Measurements from ENCODE around the gene USP54. TPM values are rescaled to one million over a fixed set of nuclear protein-coding genes. Genes with fewer than 3 reads are reported as not detected.

USP54 gene
- total and polyA plus RNA-seq, 2 donors from 2014 or later, result 5.8 to 46.9 TPM

DNA sequence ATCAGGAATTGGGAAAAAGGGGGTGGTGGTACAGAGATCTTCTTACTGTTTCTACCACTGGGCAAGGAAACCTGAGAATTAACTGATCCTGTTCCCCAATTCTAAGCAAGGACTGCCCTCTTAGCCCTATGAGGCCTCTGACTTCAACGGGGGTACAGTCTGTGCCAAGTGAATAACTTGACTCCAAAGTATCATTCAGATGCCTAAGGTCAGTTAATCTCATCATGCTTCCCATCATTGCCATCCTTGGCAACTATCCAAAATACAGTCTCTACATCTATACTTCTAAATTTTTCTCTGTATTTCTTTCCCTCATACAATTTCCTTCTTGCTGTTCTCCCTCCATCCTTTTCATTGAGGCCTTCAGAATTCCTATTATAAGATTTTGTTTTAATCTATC is 105.8 kb downstream of the USP54 start:
- Histone ChIP-seq H3K36me3 (ENCODE audit: control insufficient read depth in 2 of 3, insufficient read depth in 3 of 3, low read length in 3 of 3) (no peaks in the 10 kb centered on the region), H3K27me3 (ENCODE audit: control insufficient read depth, insufficient read depth, low read length) (no peaks in the 10 kb centered on the region), H3K27ac (ENCODE audit: low read depth in 2 of 2, low read length in 2 of 2) (no peak overlapping the region), H3K9ac (ENCODE audit: low read length in 3 of 3) (no peak overlapping the region), H3K9me3 (ENCODE audit: control insufficient read depth in 2 of 3, insufficient read depth in 1 of 3, low read length in 3 of 3) (no peaks in the 10 kb centered on the region), H3K4me1 (ENCODE audit: control insufficient read depth in 2 of 3, insufficient read depth in 2 of 3, low read depth in 1 of 3, low read length in 3 of 3) (no peaks in the 10 kb centered on the region), H3K4me3 (ENCODE audit: low read length in 3 of 3) (no peak overlapping the region)
- TF ChIP-seq, protein P1, sequence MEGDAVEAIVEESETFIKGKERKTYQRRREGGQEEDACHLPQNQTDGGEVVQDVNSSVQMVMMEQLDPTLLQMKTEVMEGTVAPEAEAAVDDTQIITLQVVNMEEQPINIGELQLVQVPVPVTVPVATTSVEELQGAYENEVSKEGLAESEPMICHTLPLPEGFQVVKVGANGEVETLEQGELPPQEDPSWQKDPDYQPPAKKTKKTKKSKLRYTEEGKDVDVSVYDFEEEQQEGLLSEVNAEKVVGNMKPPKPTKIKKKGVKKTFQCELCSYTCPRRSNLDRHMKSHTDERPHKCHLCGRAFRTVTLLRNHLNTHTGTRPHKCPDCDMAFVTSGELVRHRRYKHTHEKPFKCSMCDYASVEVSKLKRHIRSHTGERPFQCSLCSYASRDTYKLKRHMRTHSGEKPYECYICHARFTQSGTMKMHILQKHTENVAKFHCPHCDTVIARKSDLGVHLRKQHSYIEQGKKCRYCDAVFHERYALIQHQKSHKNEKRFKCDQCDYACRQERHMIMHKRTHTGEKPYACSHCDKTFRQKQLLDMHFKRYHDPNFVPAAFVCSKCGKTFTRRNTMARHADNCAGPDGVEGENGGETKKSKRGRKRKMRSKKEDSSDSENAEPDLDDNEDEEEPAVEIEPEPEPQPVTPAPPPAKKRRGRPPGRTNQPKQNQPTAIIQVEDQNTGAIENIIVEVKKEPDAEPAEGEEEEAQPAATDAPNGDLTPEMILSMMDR (IDR thresholded peaks at IDR 0.05; ENCODE audit: borderline replicate concordance, extremely low read depth, insufficient read depth), result no peak
- FAIRE-seq (no peak), DNase-seq (no peak)
- intact Hi-C loops (cut with DNase I), result no loop called here

DNA sequence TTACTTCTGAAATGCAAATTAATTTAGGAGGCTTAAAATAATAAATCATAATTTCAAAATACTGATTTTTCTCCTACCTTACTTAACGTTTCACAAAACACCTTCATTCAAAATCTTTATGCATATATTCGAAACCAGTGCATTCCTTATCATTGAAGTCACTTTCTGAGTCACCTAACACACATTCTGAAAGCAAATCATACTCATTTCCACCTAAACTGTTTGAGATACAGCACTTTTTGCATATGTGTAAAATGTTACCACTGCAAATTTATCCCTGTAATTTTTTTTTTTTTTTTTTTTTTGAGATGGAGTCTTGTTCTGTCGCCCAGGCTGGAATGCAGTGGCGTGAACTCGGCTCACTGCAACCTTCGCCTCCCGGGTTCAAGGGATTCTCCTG is 111.0 kb downstream of the USP54 start:
- FAIRE-seq (no peak), DNase-seq (no peak)
- Histone ChIP-seq H3K9ac (ENCODE audit: low read length in 3 of 3) (no peak overlapping the region), H3K9me3 (ENCODE audit: control insufficient read depth in 2 of 3, insufficient read depth in 1 of 3, low read length in 3 of 3) (no peaks in the 10 kb centered on the region), H3K4me3 (ENCODE audit: low read length in 3 of 3) (no peak overlapping the region), H3K27ac (ENCODE audit: low read depth in 2 of 2, low read length in 2 of 2) (no peak overlapping the region), H3K36me3 (ENCODE audit: control insufficient read depth in 2 of 3, insufficient read depth in 3 of 3, low read length in 3 of 3) (peaks cover 0 to 4% (median 3%) of the 10 kb centered on the region in 3 donors), H3K4me1 (ENCODE audit: control insufficient read depth in 2 of 3, insufficient read depth in 2 of 3, low read depth in 1 of 3, low read length in 3 of 3) (no peaks in the 10 kb centered on the region), H3K27me3 (ENCODE audit: control insufficient read depth, insufficient read depth, low read length) (no peaks in the 10 kb centered on the region)
- intact Hi-C loops (cut with DNase I), result no loop called here
- TF ChIP-seq, protein P1 (IDR thresholded peaks at IDR 0.05; ENCODE audit: borderline replicate concordance, extremely low read depth, insufficient read depth), result no peak

DNA sequence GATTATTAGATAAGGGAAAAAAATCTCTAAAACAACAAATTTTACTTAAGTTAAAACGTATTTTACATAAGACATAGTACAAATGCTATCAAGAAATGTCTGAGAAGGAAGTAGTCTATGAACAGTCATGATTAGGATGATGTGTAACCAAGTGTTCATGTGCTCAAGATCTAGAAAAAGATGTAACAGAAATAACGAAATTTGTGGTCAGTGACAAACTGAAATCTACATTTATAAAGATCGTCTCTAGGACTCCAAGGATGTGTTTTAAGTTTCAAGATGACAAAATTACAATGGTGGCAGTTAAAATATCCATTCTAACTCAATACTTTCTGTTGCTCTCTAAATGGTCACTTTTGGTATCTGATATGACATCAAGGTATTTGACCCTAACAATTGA is 112.5 kb downstream of the USP54 start:
- FAIRE-seq, result no peak
- intact Hi-C loops (cut with DNase I), result no loop called here
- TF ChIP-seq, protein P1 (IDR thresholded peaks at IDR 0.05; ENCODE audit: borderline replicate concordance, extremely low read depth, insufficient read depth), result no peak
- H3K9me3 ChIP-seq (ENCODE audit: control insufficient read depth in 2 of 3, insufficient read depth in 1 of 3, low read length in 3 of 3), result no peaks in the 10 kb centered on the region
- DNase-seq, result no peak
- H3K27me3 ChIP-seq (ENCODE audit: control insufficient read depth, insufficient read depth, low read length), result no peaks in the 10 kb centered on the region
- no peak overlapping the region for H3K9ac ChIP-seq (ENCODE audit: low read length in 3 of 3)
- H3K27ac ChIP-seq (ENCODE audit: low read depth in 2 of 2, low read length in 2 of 2), result no peak overlapping the region
- H3K4me1 ChIP-seq (ENCODE audit: control insufficient read depth in 2 of 3, insufficient read depth in 2 of 3, low read depth in 1 of 3, low read length in 3 of 3), result no peaks in the 10 kb centered on the region
- H3K36me3 ChIP-seq (ENCODE audit: control insufficient read depth in 2 of 3, insufficient read depth in 3 of 3, low read length in 3 of 3), result peaks cover 0 to 9% (median 4%) of the 10 kb centered on the region in 3 donors
- H3K4me3 ChIP-seq (ENCODE audit: low read length in 3 of 3), result no peak overlapping the region

DNA sequence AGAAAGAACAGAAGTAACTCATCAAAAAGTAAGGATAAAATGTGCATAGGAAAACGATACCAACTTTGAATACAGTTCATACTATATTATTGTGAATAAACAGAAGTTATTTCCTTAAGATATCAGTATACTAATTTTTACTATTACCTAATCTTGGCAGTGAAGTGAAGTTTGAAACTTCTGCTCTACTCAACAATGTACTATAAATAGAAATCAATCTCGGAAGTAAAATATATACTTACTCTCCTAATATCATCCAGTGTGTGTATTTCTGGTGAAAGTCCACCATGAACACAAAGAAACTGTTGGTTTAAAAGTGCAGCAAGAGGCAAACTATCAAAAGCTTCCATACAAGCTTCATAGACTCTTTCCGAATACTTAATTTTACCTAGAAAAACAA is 119.9 kb downstream of the USP54 start:
- Histone ChIP-seq H3K27ac (ENCODE audit: low read depth in 2 of 2, low read length in 2 of 2) (no peak overlapping the region), H3K27me3 (ENCODE audit: control insufficient read depth, insufficient read depth, low read length) (no peaks in the 10 kb centered on the region), H3K4me3 (ENCODE audit: low read length in 3 of 3) (no peak overlapping the region), H3K36me3 (ENCODE audit: control insufficient read depth in 2 of 3, insufficient read depth in 3 of 3, low read length in 3 of 3) (peaks cover 0 to 26% (median 17%) of the 10 kb centered on the region in 3 donors), H3K4me1 (ENCODE audit: control insufficient read depth in 2 of 3, insufficient read depth in 2 of 3, low read depth in 1 of 3, low read length in 3 of 3) (no peaks in the 10 kb centered on the region), H3K9me3 (ENCODE audit: control insufficient read depth in 2 of 3, insufficient read depth in 1 of 3, low read length in 3 of 3) (no peaks in the 10 kb centered on the region), H3K9ac (ENCODE audit: low read length in 3 of 3) (no peak overlapping the region)
- intact Hi-C loops (cut with DNase I), result no loop called here
- TF ChIP-seq, protein P1 (IDR thresholded peaks at IDR 0.05; ENCODE audit: borderline replicate concordance, extremely low read depth, insufficient read depth), result no peak
- no peak for DNase-seq
- no peak for FAIRE-seq

All from kidney (tissue), 14 donors.